HepG2 (cell line): Measurements from ENCODE around the gene ABHD13. TPM values are rescaled to one million over a fixed set of nuclear protein-coding genes. Genes with fewer than 3 reads are reported as not detected.

Source experiments
- ATAC-seq: fragments of 200-7000 bp; cut with Tn5 transposase; 3 replicates; pipeline ENCODE4 v1.9.1; 2020; ENCODE audit warnings: mild to moderate bottlenecking, moderate library complexity
- BruUV-seq: library from RNA; stranded (reverse); fragments of 400-500 nt; replicated peaks from 2 replicates; lab custom pipeline; 2021; lab: Mats Ljungman, UMichigan
- CTCF ChIA-PET: fragments of 300-600 bp; formaldehyde crosslinking; extraction: SDS; loops from one replicate; lab custom pipeline; 2021; ENCODE audit warnings: low total read pairs, inconsistent platforms, low intra/inter-chr PET ratio; lab: Yijun Ruan, JAX
- POLR2A ChIA-PET: fragments of 350-600 bp; sonication (Branson Sonifier 250); formaldehyde crosslinking; loops from one replicate; lab custom pipeline; 2020; ENCODE audit warnings: antibody characterized with exemption, inconsistent platforms; lab: Yijun Ruan, JAX
- DNase-seq: peaks from one replicate; pipeline ENCODE4 v3.0.0-alpha.2; 2015; ENCODE audit warnings: low spot score
- FAIRE-seq: peaks from 3 replicates; lab custom pipeline; 2011; peaks lifted over from hg19 to GRCh38; lab: Jason Lieb, UNC
- H2AFZ ChIP-seq: one replicate; pipeline ENCODE4 v1.6.1; 2011; ENCODE audit warnings: low read length, inconsistent platforms
- H3K27ac ChIP-seq: fragments of 300-600 bp; 3 replicates; pipeline ENCODE4 v1.8.0; 2011; ENCODE audit warnings: mixed run types, mild to moderate bottlenecking, mixed read lengths, low read length, inconsistent platforms; ENCODE audit not compliant: insufficient read depth; ENCODE audit errors: extremely low read length
- H3K27me3 ChIP-seq, 2 experiments: fragments of 200-600 bp in 1 of 2; 2 replicates in 1 of 2; 3 replicates in 1 of 2; pipeline versions ENCODE4 v1.6.0 to v1.8.0; 2011; ENCODE audit warnings: low read length in 2 of 2, mild to moderate bottlenecking in 2 of 2, moderate library complexity in 2 of 2, inconsistent platforms in 1 of 2; ENCODE audit not compliant: insufficient read depth in 2 of 2, control insufficient read depth in 1 of 2
- H3K36me3 ChIP-seq, 2 experiments: fragments of 200-600 bp in 1 of 2; replicated peaks in 1 of 2; 2 replicates in 1 of 2; 3 replicates in 1 of 2; pipeline versions ENCODE4 v1.5.1 to v1.8.0; 2011; ENCODE audit warnings: low read length in 2 of 2, inconsistent platforms in 1 of 2; ENCODE audit not compliant: insufficient read depth in 2 of 2, control insufficient read depth in 1 of 2
- H3K4me1 ChIP-seq: 2 replicates; pipeline ENCODE4 v1.5.1; 2012; ENCODE audit warnings: low read length, inconsistent platforms; ENCODE audit not compliant: insufficient read depth
- H3K4me2 ChIP-seq: 2 replicates; pipeline ENCODE4 v1.6.0; 2011; ENCODE audit warnings: low read depth, low read length, inconsistent platforms
- H3K4me3 ChIP-seq, 3 experiments: fragments of 200-600 bp in 1 of 3; sonication (generic), shearing (Covaris generic) in 1 of 3; replicated peaks in 1 of 3; 2 replicates each; pipeline ENCODE4 v1.5.1; 2011 to 2016; ENCODE audit warnings: low read length in 3 of 3, inconsistent platforms in 2 of 3, low read depth in 2 of 3, mild to moderate bottlenecking in 2 of 3, control low read depth in 1 of 3, mixed read lengths in 1 of 3; ENCODE audit not compliant: insufficient read depth in 1 of 3
- H3K79me2 ChIP-seq: one replicate; pipeline ENCODE4 v1.6.1; 2011; ENCODE audit warnings: low read length, inconsistent platforms; ENCODE audit not compliant: insufficient read depth
- H3K9ac ChIP-seq: 2 replicates; pipeline ENCODE4 v1.6.0; 2011; ENCODE audit warnings: mild to moderate bottlenecking, low read depth, low read length, inconsistent platforms; ENCODE audit not compliant: insufficient read depth
- H3K9me3 ChIP-seq: 2 replicates; pipeline ENCODE4 v1.5.1; 2012; ENCODE audit warnings: mild to moderate bottlenecking, low read length
- H4K20me1 ChIP-seq: 2 replicates; pipeline ENCODE4 v1.6.0; 2011; ENCODE audit warnings: inconsistent platforms, mild to moderate bottlenecking, low read length, moderate library complexity; ENCODE audit not compliant: insufficient read depth
- HES4 ChIP-seq: sonication (generic); formaldehyde crosslinking; IDR thresholded peaks from 2 replicates; pipeline ENCODE4 v1.9.0; 2021; ENCODE audit warnings: mild to moderate bottlenecking, missing genetic modification reagents, borderline replicate concordance
- MED8 ChIP-seq: sonication (generic); formaldehyde crosslinking; IDR thresholded peaks from 2 replicates; pipeline ENCODE4 v1.8.1; 2023; ENCODE audit warnings: mild to moderate bottlenecking, missing genetic modification reagents; ENCODE audit not compliant: insufficient replicate concordance
- NFRKB ChIP-seq: fragments of 450-650 bp; IDR thresholded peaks from 2 replicates; pipeline ENCODE4 v1.6.1; 2017
- PRPF4 ChIP-seq: fragments of 200-400 bp; formaldehyde crosslinking; IDR thresholded peaks from 2 replicates; pipeline ENCODE4 v1.6.1; 2016; ENCODE audit warnings: low read length, low read depth; ENCODE audit not compliant: poor library complexity, severe bottlenecking
- RFX3 ChIP-seq: IDR thresholded peaks from 2 replicates; pipeline ENCODE4 v1.6.1; 2016; ENCODE audit warnings: missing biosample characterization, missing genetic modification reagents
- RFX5 ChIP-seq: IDR thresholded peaks from 2 replicates; pipeline ENCODE4 v1.6.1; 2011; ENCODE audit warnings: low read depth, low read length, improper control_type of control experiment
- SUZ12 ChIP-seq: fragments of 150-350 bp; IDR thresholded peaks from 2 replicates; pipeline ENCODE4 v1.6.1; 2014; ENCODE audit warnings: low read depth, low read length
- ZNF326 ChIP-seq: sonication (generic); formaldehyde crosslinking; IDR thresholded peaks from 2 replicates; pipeline ENCODE4 v1.4.0; 2020; ENCODE audit warnings: missing genetic modification reagents, borderline replicate concordance
- ZNF605 ChIP-seq: sonication (generic); formaldehyde crosslinking; IDR thresholded peaks from 2 replicates; pipeline ENCODE4 v1.8.0; 2022; ENCODE audit warnings: mild to moderate bottlenecking, missing genetic modification reagents
- ZNF629 ChIP-seq: sonication (generic); formaldehyde crosslinking; conservative IDR thresholded peaks from 2 replicates; pipeline ENCODE4 v1.5.0; 2020; ENCODE audit warnings: missing genetic modification reagents
- ZNF660 ChIP-seq: sonication (generic); formaldehyde crosslinking; IDR thresholded peaks from 2 replicates; pipeline ENCODE4 v1.5.1; 2020; ENCODE audit warnings: mild to moderate bottlenecking, low read depth, missing genetic modification reagents, borderline replicate concordance
- ZNF749 ChIP-seq: sonication (generic); formaldehyde crosslinking; IDR thresholded peaks from 2 replicates; pipeline ENCODE4 v1.8.0; 2022; ENCODE audit warnings: mild to moderate bottlenecking, missing genetic modification reagents, moderate library complexity, borderline replicate concordance
- WGBS: methylation state at CpG from one replicate; pipeline ENCODE4 v1.1.6; 2017; ENCODE audit warnings: low lambda C conversion rate; 5-methylcytosine and 5-hydroxymethylcytosine counted together
- in situ Hi-C: cut with HindIII; loops from 2 replicates; pipeline ENCODE4 v1.10.0; 2017; ENCODE audit warnings: low pct_unique_long_range_greater_than_20kb; ENCODE audit not compliant: extremely low pct_ligation_motif_present
- intact Hi-C: fragments of 100-400 bp; cut with micrococcal nuclease; formaldehyde crosslinking; loops from one replicate; pipeline ENCODE4 v1.10.0; 2022; ENCODE audit not compliant: unreplicated experiment
- polyA plus RNA-seq, 8 experiments: library from polyadenylated mRNA; depleted of rRNA in 3 of 8; stranded (reverse) in 7 of 8; unstranded in 1 of 8; fragments of >200 nt; fragmentation: Illumina TruSeq in 4 of 8; extraction: Trizol in 4 of 8; gene quantifications; 2 replicates each; pipeline versions ENCODE4 v1.2.1 to v1.2.3, GENCODE V29; 2011 to 2016; ENCODE audit warnings: low read depth in 4 of 8, missing spikeins in 1 of 8, mixed read lengths in 1 of 8; ENCODE audit not compliant: insufficient read depth in 1 of 8
- total RNA-seq, 5 experiments: library from RNA; depleted of rRNA; stranded (reverse); fragments of >200 nt; fragmentation: Illumina TruSeq; extraction: Trizol; gene quantifications; 2 replicates each; pipeline ENCODE4 v1.2.3, GENCODE V29; 2016; ENCODE audit warnings: low read depth in 1 of 5
- TF ChIP-seq, protein P1 (sequence below): sonication (generic); formaldehyde crosslinking; conservative IDR thresholded peaks from 2 replicates; pipeline ENCODE4 v1.4.0; 2020; ENCODE audit warnings: missing genetic modification reagents
- TF ChIP-seq, protein P2 (sequence below): sonication (generic); formaldehyde crosslinking; IDR thresholded peaks from 2 replicates; pipeline ENCODE4 v1.9.0; 2022; ENCODE audit warnings: missing genetic modification reagents, mild to moderate bottlenecking, borderline replicate concordance

Gene ABHD13
- total and polyA plus RNA-seq, 2 of the 13 experiments (the other 11 are each of a cell fraction or from before 2014, with no cell fraction given), result 4.3 to 6.2 TPM

DNA sequence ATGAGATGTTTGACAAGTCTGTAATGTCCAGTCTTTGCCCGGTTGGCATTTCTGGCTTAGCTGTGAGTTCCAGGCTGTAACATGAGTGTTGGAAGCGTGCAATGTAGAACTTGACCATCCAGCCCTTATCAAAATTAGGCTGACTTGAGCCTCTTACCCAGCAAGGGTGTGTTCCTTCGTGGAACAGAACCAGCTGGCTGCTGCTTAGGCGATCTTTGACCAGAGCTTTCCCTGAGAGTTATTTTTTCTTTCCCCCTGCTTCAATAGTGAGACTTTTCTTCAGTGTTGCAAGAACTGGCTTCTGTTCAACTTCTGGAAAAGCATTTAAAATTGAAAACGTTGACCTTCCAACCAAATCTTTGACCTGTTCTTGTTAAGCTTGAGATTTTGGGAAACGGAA, 57.9 kb downstream of the ABHD13 start:
- 9% methylated on average over 6 of the region's 6 CpGs for WGBS
- BruUV-seq, result no TSS peak
- DNase-seq (no peak), ATAC-seq (no peak), FAIRE-seq (no peak)
- in situ Hi-C loops, result no loop called here
- intact Hi-C loops, result no loop called here
- Histone ChIP-seq H3K27ac (no peak overlapping the region), H4K20me1 (no peaks in the 10 kb centered on the region), H2AFZ (no peak overlapping the region), H3K27me3 (no peaks in the 10 kb centered on the region; a peak in 1 of 5 replicates), H3K4me1 (no peaks in the 10 kb centered on the region), H3K36me3 (no peaks in the 10 kb centered on the region), H3K9me3 (no peaks in the 10 kb centered on the region), H3K79me2 (no peaks in the 10 kb centered on the region), H3K4me3 (no peak overlapping the region), H3K4me2 (no peak overlapping the region), H3K9ac (no peak overlapping the region)
- CTCF ChIA-PET, result no interaction called here
- TF ChIP-seq, protein P1, sequence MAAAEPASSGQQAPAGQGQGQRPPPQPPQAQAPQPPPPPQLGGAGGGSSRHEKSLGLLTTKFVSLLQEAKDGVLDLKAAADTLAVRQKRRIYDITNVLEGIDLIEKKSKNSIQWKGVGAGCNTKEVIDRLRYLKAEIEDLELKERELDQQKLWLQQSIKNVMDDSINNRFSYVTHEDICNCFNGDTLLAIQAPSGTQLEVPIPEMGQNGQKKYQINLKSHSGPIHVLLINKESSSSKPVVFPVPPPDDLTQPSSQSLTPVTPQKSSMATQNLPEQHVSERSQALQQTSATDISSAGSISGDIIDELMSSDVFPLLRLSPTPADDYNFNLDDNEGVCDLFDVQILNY, result no peak
- no peak for TF ChIP-seq MED8 (CRISPR knock-in tag)
- no peak for TF ChIP-seq ZNF605 (CRISPR knock-in tag)
- TF ChIP-seq ZNF629, result no peak
- TF ChIP-seq RFX3 (CRISPR knock-in tag), result no peak
- TF ChIP-seq RFX5, result no peak
- no peak for TF ChIP-seq ZNF749 (CRISPR knock-in tag)
- no peak for TF ChIP-seq HES4 (CRISPR knock-in tag)
- no peak for TF ChIP-seq ZNF660 (CRISPR knock-in tag)
- no peak for TF ChIP-seq SUZ12
- TF ChIP-seq, protein P2, sequence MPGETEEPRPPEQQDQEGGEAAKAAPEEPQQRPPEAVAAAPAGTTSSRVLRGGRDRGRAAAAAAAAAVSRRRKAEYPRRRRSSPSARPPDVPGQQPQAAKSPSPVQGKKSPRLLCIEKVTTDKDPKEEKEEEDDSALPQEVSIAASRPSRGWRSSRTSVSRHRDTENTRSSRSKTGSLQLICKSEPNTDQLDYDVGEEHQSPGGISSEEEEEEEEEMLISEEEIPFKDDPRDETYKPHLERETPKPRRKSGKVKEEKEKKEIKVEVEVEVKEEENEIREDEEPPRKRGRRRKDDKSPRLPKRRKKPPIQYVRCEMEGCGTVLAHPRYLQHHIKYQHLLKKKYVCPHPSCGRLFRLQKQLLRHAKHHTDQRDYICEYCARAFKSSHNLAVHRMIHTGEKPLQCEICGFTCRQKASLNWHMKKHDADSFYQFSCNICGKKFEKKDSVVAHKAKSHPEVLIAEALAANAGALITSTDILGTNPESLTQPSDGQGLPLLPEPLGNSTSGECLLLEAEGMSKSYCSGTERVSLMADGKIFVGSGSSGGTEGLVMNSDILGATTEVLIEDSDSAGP (CRISPR knock-in tag), result no peak
- TF ChIP-seq ZNF326 (CRISPR knock-in tag), result no peak
- no peak for TF ChIP-seq NFRKB
- TF ChIP-seq PRPF4, result no peak
- POLR2A ChIA-PET, result no interaction called here
